HG02759 (cell line): ENCODE data around the gene PGC.

Experiments
- ATAC-seq: cut with Tn5 transposase; IDR thresholded peaks from one replicate; pipeline ENCODE4 v1.9.1; 2021; ENCODE audit warnings: mild to moderate bottlenecking, moderate library complexity; ENCODE audit not compliant: unreplicated experiment

Gene PGC

DNA sequence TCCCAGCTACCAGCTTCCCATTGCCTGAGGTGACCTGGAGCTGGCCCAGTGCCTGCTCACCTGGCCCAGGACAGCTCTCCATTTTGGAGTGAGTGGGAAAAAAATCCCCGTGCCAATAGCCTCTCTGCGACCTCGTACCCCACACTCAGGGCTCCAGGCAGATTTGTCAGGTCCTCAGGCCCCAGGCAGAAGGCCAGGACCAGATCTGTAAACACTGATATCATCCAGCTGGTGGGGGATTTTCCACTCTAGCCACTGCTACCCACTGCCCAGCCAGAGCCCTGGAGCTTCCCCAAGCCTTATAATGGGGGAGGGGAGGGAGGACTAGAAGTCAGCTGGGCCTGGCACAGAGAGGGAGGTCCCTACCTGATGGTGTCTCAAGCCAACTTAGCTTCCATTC is 1.3 kb upstream of the PGC start:
- no peak for ATAC-seq

DNA sequence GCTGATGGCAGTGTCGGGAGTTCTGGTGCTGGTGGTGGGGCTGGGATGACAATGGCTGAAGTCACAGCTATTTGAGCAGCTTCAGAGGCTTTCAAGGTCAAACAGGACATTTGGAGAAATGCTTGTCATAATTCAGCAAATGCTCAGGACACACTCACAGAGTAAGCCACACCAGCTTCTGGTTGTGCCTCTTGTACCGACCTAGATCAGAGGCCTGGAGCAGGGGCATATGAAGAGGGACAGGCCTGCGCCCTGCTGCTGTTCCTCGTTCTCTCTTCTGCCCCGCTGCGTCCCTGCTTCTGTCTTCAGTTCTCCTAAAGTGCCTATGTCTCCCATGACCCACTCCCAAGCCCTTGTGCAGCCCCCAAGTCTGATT is 893 bp upstream of the PGC start:
- no peak for ATAC-seq

DNA sequence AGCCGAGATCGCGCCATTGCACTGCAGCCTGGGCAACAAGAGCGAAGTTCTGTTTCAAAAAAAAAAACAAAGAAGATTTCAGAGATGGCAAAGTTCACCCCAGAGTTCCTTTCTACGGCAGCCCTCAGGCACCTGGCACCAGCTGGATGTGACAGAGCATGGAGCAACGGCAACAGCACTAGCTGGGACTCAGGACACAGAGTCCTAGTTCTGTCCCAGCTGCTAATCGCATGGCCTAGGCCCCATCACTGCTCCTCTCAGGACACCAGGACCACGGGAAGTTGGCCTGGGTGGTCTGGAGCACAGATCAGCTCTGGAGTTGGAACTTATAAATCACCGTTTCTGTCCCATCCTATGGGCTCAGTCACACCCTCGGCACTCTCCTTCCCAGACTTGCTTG is 1.1 kb downstream of the PGC start:
- no peak for ATAC-seq

DNA sequence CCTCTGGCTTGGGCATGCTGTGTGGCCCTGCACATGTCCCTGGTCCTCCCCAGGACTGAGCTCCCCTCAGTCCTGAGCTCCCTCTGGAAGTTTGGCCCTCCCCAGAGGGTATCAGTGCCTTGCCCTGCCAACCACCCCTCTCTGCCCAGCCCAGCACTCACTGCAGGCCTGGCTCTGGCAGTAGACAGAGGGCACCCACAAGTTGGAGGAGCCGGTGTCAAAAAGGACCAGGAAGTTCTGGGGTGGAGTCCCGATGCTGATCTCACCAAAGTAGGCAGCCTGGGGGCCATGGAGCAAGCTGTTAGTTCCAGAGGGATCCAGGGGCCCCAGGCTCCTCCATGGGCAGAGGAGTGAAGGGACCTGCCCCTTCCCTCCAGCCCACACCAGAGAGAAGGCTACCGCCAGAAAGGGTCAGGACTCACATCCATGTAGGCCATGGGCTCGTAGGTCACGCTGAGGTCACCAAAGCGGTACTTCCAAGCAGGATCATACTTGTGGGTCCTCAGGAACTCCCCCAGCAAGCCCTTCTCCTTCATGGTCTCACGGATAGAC is 2.9 kb downstream of the PGC start:
- no peak for ATAC-seq

DNA sequence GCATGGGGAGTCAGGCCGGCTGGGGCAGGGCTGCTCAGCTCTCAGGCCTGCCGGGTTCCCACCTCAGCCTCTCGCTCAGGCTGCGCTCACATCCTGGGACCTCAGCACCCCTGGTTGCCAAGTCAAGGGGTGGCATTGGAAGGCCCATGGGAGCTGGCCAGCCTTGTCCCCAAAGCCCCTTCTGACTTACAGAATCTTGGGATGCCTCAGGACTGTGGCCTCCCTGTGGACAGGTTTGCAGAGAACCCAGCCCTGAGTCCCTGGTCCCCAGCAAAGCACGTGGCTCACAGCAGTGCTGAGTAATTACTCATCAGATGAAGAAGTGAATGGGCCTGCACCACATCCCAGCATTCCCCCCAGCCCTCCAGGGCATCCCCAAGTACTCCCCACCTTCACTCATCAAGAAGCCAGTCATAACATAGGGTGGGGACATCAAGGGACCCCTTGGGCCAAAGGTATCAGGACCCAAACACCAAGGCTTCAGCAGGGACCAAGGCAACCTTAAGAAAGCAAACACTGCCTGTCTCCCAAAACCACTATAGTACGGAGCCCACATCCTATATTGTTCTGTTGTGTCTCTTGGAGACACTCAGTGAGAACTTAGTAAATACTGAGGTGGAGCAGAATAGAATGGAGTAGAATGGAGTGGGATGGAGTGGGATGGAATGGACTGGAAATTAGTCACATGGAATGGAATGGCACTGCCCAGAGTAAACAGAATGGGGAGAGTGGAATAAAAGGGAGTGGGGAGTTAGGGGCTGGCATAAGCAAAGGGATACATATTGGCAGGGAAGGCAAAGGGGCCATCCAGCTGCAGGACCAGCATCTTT is 3.6 kb downstream of the PGC start:
- no peak for ATAC-seq

DNA sequence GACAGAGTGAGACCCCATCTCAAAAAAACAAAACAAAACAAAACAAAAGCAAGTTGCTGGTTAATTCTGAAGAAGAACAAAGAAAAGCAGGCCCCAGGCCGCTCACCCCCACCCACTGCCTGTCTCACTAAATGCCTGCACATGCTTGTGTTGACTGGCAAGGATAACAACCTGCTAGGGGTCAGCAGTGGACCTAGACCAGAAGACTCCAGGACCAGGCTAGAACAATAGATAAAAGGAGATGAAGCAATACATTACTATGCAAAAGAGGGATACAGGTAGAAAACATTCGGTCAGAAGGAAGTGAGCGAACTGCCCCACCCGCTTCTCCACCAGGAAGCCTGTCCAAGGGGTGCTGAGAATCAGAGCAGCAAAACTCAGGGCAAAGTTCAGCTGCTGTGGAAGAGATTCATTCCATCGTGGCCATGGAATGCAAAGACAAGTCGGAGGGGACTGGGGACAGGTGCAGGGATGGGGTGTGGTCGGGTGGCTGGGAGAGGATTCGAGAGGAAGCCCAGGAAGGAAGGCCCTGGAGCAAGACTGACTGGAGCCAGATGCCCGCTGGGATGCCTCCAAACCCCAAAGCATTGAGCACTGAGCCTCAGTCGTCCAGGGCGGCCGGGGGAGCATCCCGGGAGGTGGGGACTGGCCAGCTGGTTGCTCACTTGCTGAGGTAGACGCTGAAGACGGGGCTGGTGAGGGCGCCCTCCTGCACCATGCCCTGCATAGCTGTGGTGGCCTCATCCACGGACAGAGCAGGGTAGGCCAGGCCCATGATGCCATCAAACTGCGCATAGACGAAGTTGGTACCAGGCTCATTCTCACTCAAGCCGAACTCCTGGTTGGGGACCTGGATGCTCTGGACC is 5.3 kb downstream of the PGC start:
- ATAC-seq, result no peak

DNA sequence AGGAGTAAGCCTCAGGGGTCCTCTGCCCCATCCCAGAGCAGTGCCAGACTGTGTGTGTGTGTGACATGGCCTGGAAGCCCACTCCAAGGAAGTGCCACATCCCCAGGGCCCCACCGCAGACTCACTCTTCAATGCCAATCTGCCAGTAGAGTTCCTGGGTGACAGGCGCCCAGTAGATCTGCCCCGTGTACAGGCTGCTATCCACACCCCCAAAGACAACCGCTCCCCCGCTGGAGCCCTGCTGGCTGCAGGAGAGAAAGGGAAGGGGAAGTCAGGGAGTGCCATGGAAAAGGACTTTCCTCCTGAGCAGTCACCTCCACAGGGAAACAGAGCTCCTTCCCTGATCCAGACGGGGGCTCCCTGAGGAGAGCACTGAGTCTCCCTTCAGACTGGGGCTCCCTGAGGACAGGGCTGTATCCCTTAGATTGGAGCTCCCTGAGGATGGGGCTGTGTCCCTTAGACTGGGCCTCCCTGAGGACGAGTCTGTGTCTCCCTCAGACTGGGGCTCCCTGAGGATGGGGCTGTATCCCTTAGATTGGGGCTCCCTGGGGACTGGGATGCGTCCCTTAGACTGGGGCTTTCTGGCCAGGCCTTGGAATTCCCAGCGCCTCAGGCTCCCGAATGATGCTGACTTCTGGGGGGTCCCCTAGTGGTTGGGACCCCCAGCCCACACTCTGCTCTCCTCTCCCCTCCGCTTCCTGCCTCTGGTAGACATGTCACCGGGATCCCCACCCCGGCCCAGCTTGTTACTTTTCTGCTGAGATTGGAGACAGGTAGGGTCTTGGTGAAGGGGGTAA is 6.6 kb downstream of the PGC start:
- ATAC-seq, result no peak

DNA sequence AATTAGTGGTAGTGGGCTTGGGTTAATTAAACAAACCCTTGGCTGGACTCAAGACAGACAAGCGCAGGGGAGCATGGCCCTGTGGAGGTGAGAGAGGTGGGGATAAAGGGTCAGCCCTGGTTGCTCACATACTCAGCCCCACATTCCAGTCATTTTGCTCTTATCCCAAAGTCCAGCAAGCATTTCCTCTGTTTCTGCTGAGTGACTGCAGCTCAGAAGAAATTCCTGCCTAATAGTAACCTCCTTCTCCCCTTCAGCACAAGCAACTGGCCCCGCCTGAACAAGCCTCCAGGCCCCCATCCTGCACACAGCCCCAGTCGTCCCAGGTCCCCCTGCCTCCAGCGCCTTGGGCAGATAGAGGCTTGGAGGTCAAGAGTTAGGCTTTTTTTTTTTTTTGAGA is 8.2 kb downstream of the PGC start:
- no peak for ATAC-seq

DNA sequence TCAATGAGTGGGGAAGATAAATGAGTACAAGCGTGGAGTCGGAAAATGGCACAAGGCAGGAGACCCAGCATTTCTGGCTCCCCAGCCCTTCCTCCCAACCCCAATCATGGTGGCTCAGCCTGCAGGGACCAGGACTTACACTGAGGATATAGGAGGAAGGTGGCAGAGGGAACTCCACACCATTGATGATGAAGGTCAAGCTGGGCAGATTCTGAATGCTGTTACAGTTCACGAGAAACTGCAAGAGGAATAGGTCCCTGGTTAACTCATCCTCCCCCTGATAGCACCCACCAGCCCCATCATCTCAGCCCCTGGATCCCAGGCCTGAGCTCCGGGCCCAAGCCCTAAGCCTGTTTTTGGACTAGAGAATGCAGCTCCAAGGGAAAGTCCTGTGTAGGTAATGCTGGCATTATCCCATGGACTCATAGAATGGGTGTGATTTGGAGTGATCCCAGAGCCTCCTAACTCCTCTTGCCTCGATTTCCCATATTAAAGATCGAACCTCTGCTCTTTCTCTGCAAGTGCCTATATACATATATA is 9.5 kb downstream of the PGC start:
- no peak for ATAC-seq

DNA sequence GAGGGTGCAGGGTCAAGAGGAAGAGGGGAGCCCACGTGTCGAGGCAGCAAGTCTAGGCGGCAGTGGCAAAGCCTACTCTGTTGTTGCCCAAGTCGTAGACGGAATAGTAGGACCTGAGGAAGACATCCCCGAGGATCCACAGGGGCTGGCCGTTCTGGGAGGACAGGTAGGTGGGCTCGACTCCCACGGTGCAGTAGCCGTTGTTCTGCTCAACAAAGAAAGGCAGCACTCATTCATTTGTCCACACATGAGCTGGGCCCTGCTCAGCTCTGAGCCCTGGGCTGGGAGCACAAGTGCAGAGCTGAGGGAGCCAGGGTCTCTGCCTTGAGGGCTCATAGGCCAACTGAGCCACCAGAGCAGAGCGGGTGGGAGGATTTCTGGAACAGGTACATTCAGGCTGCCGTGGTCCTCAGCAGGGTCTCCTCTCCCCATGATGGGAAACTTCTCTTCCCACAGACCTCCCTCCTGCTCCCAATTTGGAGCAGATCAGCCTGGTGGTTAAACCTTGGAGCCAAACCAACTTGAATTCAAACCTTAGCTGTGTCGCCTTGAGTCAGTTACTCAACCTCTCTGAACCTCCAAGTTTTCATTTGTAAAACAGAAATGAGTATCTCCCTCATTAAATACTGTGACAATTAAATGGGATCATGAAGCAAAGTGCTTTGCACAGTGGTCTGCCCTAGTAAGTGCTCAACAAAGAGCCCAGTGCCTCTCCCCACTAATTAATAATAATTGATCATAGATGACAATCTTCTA is 10.2 kb downstream of the PGC start:
- ATAC-seq, result no peak

DNA sequence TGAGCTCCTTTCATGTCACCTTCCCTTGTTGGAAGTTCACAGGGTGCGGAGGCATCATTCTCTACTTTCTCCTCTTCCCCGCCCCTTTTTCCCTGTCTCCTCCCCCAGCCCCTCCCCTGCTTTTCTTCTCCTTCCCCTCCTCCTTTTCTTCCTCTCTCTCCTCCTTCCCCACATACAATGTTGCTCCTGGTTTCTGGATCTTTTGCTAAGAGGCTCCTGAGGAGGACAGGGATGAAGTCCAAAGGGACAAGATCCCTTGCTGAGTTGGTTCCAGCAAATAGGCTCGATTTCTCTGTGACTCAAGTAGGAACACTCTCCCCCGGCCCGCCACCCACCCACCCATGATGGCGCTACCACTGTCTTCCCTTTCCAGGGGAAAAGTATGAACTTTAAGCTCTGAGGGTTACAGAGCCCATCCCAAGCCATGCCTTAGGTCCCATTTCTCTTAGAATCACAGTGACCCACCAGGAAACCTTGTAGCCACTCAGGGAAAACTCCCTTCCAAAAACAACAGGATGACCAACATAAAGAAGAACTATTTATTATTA is 10.9 kb downstream of the PGC start:
- ATAC-seq, result no peak

DNA sequence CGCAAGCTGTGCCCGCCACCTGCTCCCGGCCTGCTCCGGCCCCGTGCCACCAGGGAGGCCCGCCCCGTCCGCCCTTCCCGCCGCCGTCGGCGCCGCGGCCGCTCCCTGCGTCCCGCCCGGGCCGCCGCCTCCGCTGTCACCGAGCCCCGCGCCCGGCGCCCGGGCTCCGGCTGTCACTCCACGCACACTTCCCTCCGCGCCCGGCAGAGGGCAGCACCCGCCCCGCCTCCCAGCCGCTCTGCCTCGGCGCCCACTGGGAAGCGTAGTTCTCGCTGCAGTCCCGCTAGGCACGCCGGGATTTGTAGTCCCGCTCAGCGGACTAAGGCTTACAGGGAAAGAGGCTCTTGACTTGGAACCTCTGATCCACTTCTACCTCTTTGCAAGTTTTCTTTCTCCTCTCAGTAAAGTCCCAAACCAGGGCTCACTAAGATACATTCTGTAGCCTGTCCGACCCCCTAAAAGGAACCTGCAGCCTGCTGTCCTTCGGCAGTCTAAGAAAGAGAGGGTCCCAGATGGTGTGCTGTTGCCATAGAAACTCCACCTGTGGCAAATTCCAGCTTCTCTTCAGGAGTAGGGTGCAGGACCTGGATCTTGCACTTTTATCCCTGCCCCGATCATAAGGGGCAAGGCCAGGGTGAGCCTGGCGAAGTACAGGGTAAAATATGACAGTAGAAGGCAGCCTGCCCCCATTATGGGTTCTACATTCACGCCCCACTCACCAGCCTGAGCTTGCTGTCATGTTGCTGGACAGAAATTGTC is 11.6 kb downstream of the PGC start, which contains the start of gene TFEB:
TSS of gene TFEB (minus strand) at position 182 of the 759 bp plus-strand sequence. CDS start 44,395 bp downstream, outside the sequence.
- ATAC-seq, result peak; percentile 56

DNA sequence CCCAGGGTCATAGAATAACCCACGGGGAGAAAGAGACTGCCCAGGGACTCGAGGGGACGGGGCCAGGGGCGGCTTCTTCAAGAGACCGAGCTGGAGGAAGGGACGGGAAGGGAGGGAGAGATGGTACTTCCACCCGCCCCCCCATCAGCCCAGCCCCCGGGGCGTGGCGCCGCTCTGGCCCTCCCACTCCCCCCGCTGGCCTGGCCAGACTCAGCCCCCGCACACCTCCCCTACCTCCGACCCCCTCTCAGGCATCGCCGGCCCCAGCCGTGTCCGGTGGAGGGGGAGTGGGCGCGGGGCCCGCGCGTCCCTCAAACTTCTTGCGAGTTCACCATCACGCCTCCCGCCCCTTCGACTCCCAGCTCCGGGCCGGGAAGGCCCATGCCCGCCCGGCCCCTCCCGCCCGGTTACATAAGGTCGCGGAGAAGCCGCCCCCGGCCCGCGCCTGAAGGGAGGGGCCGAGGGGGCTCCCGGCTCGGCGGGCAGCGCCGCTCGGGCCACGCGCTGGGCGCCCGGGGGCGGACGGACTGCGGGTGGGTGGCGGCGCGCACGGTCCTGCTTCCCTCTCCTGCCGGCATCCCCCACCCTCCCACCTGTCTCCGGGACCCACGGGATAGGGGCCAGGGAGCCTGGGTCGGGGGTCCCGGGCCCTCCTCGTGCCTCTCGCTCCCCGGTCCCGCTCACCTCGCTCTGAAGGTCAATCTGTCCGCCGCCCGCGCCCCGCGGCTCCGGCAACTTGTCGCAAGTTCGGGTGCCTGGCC is 12.4 kb downstream of the PGC start:
- ATAC-seq, result peak; percentile 23

DNA sequence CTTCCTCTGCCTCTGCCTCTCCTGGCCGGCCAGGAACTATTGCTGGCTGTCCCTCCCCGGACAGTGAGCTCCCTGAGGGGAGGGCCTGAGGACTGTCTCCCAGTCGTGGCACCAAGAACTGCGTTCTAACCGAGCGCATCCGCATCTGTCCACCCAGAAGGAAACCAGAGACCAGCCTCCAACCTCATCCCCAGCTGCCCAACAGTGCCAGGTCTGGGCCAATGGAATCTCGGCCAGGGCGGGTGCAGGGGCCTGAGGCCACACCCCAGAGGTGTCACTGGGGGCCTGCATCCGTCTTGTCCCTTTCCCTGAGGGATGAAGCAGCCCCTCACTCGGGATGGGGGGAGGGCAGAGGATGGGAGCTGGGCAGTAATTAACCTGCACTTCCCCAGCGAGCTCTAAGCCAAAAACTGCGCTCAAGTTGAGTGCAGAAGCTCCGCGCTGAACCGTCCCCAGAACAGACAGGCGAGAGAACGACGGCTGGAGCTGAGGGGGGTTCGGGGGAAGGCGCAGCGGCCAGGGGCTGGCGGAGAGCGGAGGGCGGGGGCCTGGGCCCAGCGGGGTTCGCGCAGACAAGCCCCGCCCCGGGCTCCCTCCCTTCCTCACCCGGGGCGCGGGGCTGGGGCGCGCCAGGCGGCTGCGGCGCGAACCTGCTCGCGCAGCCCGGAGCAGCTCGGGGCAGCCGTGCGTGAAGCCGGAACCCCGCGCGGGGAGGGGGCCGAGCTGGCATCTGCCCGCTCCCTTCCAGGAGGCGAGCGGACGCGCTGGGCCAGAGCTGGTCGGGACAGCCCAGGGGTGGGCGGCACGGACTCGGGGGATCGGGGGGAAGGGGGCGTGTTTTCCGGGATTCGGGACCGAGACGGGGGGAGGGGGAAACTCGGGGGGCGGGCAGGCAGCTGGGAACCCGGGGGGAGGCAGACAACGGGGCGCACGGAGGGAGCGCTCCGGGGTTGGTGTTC is 13.2 kb downstream of the PGC start:
- ATAC-seq, result peak; percentile 55

DNA sequence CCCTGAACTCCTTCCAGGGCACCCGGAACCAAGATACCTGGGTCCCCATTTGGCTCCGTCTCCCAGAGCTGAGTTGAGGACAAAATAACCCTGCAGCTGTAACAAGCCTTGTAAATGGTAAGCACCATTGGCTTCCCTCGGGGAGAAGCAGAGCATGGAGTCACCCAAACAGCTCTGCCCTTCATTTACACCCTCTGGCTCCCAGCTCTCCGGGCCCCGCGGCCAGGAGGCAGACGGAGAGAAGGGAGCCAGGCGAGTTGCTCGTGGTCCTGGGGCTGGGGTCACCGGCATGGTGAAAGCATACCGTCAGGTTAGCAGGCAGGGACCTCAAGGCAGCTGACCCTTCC is 13.9 kb downstream of the PGC start:
- no peak for ATAC-seq

DNA sequence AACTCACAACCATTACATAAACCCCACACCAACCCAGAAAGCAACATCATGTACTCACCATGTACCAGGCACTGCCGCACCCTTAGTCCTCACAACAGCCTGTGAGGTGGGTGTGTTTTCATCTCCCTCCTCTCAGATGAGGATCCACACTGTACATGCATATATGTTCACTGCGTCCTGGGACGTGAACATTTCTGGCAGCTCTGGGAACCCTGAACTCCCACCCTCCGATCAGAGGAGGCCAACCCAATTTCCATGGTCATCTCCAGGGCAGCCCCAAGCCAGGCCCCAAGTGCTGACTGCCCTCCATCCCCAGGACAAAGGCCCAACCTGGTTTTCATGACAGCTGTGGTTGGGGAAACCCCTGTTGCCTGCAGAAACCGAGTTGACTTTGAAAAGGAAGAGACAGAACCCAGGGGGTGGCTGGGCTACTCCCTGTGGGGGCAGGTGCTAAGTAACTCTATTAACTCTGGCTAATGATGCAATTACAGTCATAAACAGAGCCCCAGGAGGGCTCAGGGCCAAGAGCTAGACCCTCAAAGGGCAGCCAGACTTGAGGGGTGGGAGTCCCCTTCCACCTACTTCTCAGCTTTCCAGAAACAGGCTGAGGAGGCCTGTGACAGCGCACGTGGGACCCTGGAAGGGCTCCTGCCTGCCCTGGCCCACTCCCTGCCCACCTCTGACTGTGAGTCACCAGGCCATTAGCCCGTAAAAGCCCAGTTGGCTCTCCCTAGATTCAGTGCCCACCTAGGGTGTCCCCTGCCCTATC is 14.4 kb downstream of the PGC start:
- peak; percentile 38 for ATAC-seq
